Nephron (organoid): ENCODE data around the gene CLEC4F.

Experiments used
- H3K27ac Mint-ChIP-seq, 3 experiments: 2 replicates each; pipeline ENCODE4 v1.8.0; 2020; ENCODE audit warnings: mixed read lengths in 3 of 3, mild to moderate bottlenecking in 2 of 3, moderate library complexity in 1 of 3
- H3K27me3 Mint-ChIP-seq: 2 replicates; pipeline ENCODE4 v1.8.0; 2021; ENCODE audit warnings: low read depth, mild to moderate bottlenecking, moderate library complexity, mixed read lengths
- H3K36me3 Mint-ChIP-seq: 2 replicates; pipeline ENCODE4 v1.8.0; 2020; ENCODE audit warnings: low read depth, mixed read lengths
- H3K4me1 Mint-ChIP-seq: 2 replicates; pipeline ENCODE4 v1.8.0; 2020; ENCODE audit warnings: mixed read lengths
- H3K4me3 Mint-ChIP-seq, 3 experiments: 2 replicates each; pipeline ENCODE4 v1.8.0; 2020; ENCODE audit warnings: mild to moderate bottlenecking in 3 of 3, mixed read lengths in 3 of 3, moderate library complexity in 2 of 3
- H3K9me3 Mint-ChIP-seq: 2 replicates; pipeline ENCODE4 v1.8.0; 2020; ENCODE audit warnings: mixed read lengths
- CTCF ChIP-seq, 3 experiments: fragments of 200-600 bp; sonication (generic); IDR thresholded peaks; one replicate each; pipeline ENCODE4 v1.5.0; 2021; ENCODE audit warnings: antibody characterized with exemption in 3 of 3; ENCODE audit not compliant: unreplicated experiment in 3 of 3

CLEC4F gene

GRCh38 chr2:70797506-70797905, 22.9 kb downstream of the CLEC4F start:
- Mint-ChIP-seq H3K4me3 (no peak overlapping the region), H3K4me1 (peaks cover 4% of the 10 kb centered on the region), H3K27me3 (peaks cover 44% of the 10 kb centered on the region), H3K27ac (no peak overlapping the region), H3K9me3 (peaks cover 17% of the 10 kb centered on the region), H3K36me3 (no peaks in the 10 kb centered on the region)
- TF ChIP-seq CTCF (IDR thresholded peaks at IDR 0.05; ENCODE audit: unreplicated experiment in 3 of 3): no peak

- Mint-ChIP-seq H3K27me3 (peaks cover 56% of the 10 kb centered on the region), H3K9me3 (peaks cover 17% of the 10 kb centered on the region), H3K4me1 (peaks cover 4% of the 10 kb centered on the region), H3K36me3 (no peaks in the 10 kb centered on the region), H3K4me3 (no peak overlapping the region), H3K27ac (no peak overlapping the region)
- TF ChIP-seq CTCF (IDR thresholded peaks at IDR 0.05; ENCODE audit: unreplicated experiment in 3 of 3): no peak
These were observed 24.1 kb downstream of the CLEC4F start for GRCh38 chr2:70796262-70796661.

- peaks cover 8% of the 10 kb centered on the region for H3K4me1 Mint-ChIP-seq
These were observed 25.0 kb downstream of the CLEC4F start for GRCh38 chr2:70795164-70795995.

GRCh38 chr2:70793450-70793849, 26.9 kb downstream of the CLEC4F start:
- peak overlapping the region in 2 of 3 experiments; percentile 16 to 17 for H3K4me3 Mint-ChIP-seq
- H3K9me3 Mint-ChIP-seq: peaks cover 7% of the 10 kb centered on the region
- TF ChIP-seq CTCF (IDR thresholded peaks at IDR 0.05; ENCODE audit: unreplicated experiment in 3 of 3): no peak
- peaks cover 64% of the 10 kb centered on the region for H3K27me3 Mint-ChIP-seq
- H3K27ac Mint-ChIP-seq: no peak overlapping the region
- H3K4me1 Mint-ChIP-seq: peaks cover 14% of the 10 kb centered on the region
- no peaks in the 10 kb centered on the region for H3K36me3 Mint-ChIP-seq

More at GRCh38 chr2:70795164-70795995, 25.0 kb downstream of the CLEC4F start:
- no peak overlapping the region for H3K27ac Mint-ChIP-seq
- no peaks in the 10 kb centered on the region for H3K36me3 Mint-ChIP-seq
- H3K9me3 Mint-ChIP-seq: peaks cover 15% of the 10 kb centered on the region
- peaks cover 57% of the 10 kb centered on the region for H3K27me3 Mint-ChIP-seq
- TF ChIP-seq CTCF (IDR thresholded peaks at IDR 0.05; ENCODE audit: unreplicated experiment in 3 of 3): no peak
- no peak overlapping the region for H3K4me3 Mint-ChIP-seq

GRCh38 chr2:70790136-70790828, 30.1 kb downstream of the CLEC4F start, which contains the start of gene FIGLA:
Gene FIGLA, minus strand, starts transcription at chr2:70790643. Its CDS starts 5 bp downstream, at chr2:70790638.
- H3K4me3 Mint-ChIP-seq: peak within 1 kb of the TSS; percentile 78 to 81 (median 78)
- no peak for TF ChIP-seq CTCF (IDR thresholded peaks at IDR 0.05; ENCODE audit: unreplicated experiment in 3 of 3)
- peaks cover 3% of the 10 kb centered on the region for H3K9me3 Mint-ChIP-seq
- no peaks in the 10 kb centered on the region for H3K36me3 Mint-ChIP-seq
- peaks cover 87% of the 10 kb centered on the region for H3K27me3 Mint-ChIP-seq
- no peak within 1 kb of the TSS for H3K27ac Mint-ChIP-seq
- H3K4me1 Mint-ChIP-seq: peaks cover 15% of the 10 kb centered on the region
